H7 (cell line): ENCODE measurements around the gene SRBD1. TPM values are rescaled to one million over a fixed set of nuclear protein-coding genes. Genes with fewer than 3 reads are reported as not detected.

ENCODE experiments used
- DNase-seq: peaks from one replicate; pipeline ENCODE4 v3.0.0; 2012
- H3K27me3 ChIP-seq: 2 replicates; pipeline ENCODE4 v1.6.0; 2011; ENCODE audit warnings: mild to moderate bottlenecking, low read length; ENCODE audit not compliant: control insufficient read depth, insufficient read depth
- H3K36me3 ChIP-seq: replicated peaks from 2 replicates; pipeline ENCODE4 v1.5.1; 2011; ENCODE audit warnings: low read length; ENCODE audit not compliant: control insufficient read depth, insufficient read depth
- H3K4me3 ChIP-seq: 2 replicates; pipeline ENCODE4 v1.5.1; 2011; ENCODE audit warnings: low read depth, mild to moderate bottlenecking, control low read depth, low read length, moderate library complexity; ENCODE audit not compliant: insufficient read depth
- total RNA-seq: library from RNA; depleted of rRNA; stranded (reverse); fragments of >200 nt; shearing (Covaris generic); gene quantifications from 2 replicates; pipeline ENCODE4 v1.2.3, GENCODE V29; 2014; rRNA removed

Gene SRBD1, protein sequence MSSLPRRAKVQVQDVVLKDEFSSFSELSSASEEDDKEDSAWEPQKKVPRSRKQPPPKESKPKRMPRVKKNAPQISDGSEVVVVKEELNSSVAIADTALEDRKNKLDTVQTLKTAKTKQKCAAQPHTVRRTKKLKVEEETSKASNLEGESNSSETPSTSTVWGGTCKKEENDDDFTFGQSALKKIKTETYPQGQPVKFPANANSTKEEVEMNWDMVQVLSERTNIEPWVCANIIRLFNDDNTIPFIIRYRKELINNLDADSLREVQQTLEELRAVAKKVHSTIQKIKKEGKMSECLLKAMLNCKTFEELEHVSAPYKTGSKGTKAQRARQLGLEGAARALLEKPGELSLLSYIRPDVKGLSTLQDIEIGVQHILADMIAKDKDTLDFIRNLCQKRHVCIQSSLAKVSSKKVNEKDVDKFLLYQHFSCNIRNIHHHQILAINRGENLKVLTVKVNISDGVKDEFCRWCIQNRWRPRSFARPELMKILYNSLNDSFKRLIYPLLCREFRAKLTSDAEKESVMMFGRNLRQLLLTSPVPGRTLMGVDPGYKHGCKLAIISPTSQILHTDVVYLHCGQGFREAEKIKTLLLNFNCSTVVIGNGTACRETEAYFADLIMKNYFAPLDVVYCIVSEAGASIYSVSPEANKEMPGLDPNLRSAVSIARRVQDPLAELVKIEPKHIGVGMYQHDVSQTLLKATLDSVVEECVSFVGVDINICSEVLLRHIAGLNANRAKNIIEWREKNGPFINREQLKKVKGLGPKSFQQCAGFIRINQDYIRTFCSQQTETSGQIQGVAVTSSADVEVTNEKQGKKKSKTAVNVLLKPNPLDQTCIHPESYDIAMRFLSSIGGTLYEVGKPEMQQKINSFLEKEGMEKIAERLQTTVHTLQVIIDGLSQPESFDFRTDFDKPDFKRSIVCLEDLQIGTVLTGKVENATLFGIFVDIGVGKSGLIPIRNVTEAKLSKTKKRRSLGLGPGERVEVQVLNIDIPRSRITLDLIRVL
- total RNA-seq = 22.2 and 24.1 TPM in 2 replicates

DNA sequence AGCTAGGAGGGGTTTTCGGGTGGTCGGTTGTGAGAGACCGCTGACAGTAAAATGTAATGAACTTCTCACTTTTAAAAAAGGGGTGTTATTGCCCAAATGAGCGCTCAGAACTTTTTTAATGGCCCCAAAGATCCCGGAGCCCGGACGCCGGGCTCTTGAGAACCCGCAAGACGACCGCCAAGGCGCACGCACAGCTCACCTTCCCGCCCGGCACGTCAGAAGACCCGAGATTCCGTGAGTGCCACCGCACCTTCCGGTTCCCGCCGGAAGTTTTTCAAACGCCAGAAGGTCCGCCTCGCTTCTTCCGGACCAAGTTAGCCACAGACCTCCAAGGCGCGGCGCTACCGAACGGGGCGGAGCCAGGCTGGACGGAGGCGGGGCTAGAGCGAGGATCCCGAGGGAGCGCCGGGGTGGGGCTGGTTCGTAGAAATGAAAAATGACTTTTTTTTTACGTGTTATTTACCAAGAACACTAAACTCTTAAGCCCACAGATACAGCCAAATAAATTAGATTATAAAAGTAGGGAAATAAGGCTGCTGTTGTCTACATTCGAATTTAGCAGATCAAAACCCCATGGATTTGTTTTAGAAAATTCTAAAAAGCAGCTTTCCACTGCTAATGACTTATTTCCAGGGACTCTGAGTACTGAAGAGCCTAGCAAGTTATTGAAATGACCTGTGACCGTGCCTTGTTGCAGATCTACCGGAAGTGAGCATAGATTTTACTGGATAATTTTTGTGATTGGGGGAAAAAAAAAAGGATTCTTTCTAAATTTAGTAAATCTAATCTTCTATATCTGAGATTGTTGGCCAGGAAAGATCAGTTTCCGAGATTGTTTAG lies at the start of gene SRBD1:
TSS of gene SRBD1 (minus strand) at position 248 of the 840 bp plus-strand sequence. CDS start 5,826 bp downstream, outside the sequence.
- peak; percentile 86 for DNase-seq
- Histone ChIP-seq H3K4me3 (peak within 1 kb of the TSS; percentile 83), H3K27me3 (no peaks in the 10 kb centered on the region), H3K36me3 (no peaks in the 10 kb centered on the region)

DNA sequence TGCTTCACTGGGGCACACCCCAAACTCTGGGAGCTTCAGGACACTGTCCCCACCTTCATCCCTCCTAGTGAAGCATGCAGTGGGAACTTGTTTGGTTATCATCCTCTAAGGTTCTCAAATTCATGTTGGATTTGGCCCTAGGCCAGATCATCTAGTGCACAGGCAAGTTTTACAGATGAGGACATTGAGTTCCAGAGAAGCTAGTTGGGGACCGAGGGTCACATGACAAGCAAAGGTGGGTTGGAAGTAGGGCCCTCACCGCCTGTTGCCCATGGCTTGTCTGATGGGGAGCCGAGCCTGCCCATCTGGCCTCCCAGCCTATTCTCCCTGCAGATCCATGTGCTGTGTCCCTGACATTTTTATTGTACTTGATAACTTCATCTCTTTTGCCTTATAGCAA lies 43.2 kb upstream of the SRBD1 start:
- no peak for DNase-seq
- Histone ChIP-seq H3K36me3 (no peaks in the 10 kb centered on the region), H3K27me3 (peaks cover 44% of the 10 kb centered on the region), H3K4me3 (no peak overlapping the region)

DNA sequence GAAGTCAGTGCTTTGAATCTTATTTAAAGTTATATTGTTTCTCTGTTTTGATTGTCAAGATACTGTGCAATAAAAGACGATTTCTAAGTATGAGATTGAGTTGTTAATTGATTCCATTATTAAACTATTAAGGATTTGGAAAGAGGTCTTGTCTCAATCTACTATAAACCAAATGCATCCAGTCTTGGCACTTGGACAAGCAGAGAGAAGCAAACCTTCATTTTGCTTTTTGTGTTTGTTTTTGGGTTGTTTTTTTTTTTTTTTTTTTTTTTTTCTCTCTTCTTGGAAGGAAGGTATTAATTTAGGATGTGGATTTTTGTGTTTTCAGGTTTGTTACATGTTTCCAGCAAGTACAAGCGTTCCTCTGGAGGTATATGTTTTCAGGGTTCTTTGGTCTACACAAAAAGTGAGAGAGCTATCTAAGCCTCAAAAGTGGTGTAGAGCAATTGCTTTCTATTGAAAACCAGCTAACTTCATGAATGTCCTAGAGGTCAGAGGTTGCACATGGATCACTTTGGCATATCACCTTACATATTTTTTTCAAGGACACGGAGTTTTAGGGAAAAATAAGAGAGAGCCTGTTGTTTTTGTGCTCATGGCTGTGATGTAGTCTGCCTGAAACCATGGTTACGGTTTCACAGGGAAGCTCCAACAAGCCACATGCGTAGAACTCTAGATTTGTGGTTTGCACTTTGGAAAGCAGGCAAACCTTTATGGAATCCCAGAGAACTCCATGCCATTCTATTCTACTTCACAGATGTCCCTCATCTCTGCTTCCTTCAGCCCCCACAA lies 42.3 kb upstream of the SRBD1 start:
- DNase-seq = no peak
- no peak overlapping the region for H3K4me3 ChIP-seq
- H3K27me3 ChIP-seq = peaks cover 53% of the 10 kb centered on the region
- H3K36me3 ChIP-seq = no peaks in the 10 kb centered on the region

DNA sequence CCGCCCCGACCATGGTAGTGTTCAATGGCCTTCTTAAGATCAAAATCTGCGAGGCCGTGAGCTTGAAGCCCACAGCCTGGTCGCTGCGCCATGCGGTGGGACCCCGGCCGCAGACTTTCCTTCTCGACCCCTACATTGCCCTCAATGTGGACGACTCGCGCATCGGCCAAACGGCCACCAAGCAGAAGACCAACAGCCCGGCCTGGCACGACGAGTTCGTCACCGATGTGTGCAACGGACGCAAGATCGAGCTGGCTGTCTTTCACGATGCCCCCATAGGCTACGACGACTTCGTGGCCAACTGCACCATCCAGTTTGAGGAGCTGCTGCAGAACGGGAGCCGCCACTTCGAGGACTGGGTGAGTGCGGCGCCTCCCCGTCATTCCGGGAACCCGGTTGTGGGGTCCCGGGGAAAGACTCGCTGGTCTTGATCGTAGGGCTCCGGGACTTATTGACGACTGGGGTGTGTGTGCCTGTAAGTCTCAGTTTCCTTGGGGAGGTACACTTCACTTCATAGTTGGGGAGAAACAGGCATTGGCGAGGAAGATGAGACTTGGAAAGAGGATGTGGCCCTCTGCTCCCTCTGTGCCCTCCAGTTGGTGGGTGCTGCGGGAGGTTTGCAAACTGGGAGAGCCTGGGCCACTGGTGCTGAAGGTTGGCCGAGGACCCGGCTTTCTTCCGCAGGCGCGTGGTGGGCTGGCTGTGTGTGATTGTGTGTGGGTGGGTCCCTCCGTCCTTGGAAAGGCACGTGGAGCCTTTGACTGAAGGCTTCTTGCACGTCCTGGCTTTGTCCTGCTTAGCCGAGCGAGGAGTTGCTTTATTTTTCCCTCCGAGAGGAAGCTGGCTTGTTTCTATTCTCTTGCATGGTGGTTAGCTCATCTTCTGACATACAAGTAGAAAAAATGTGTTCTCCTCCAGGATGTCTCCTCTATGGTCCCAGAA lies 41.3 kb upstream of the SRBD1 start:
- peaks cover 61% of the 10 kb centered on the region for H3K27me3 ChIP-seq
- DNase-seq = peak; percentile 67

DNA sequence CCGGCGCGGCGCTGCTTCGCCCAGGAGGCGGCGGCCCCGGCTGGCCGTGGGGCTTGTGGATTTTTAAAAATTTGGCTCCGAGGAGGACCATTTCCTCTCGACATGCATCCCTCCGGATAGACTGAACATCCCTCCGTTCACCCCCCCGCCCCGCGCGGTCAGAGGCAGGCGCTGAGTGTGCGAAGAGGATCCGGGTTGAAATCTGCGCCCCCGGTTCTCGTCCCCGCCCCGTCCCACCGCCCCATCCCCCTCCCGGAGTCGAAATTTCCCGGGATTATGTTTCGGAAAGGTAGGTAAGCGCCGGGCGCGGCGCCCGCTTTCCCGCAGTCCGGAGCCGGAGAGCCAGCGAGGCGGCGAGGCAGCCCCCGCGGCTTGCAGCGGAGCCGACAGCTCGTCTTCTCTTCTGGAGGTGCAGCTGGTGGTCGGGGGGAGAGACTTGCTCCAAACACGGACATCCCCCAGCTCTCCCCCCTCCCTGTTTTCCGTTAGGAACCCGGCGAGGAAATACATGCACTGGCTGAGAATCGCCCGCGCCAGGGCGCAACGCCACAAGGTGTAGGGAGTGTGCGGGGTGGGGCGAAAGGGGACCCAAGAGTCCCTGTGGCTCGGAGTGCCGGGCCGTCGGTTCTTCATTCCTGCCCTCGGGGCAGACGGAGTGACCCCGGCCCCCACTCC lies 40.5 kb upstream of the SRBD1 start, which contains the start of gene PRKCE:
TSS of gene PRKCE (plus strand) at position 261 of the 675 bp plus-strand sequence.
- Histone ChIP-seq H3K36me3 (no peaks in the 10 kb centered on the region), H3K27me3 (peaks cover 62% of the 10 kb centered on the region), H3K4me3 (peak within 1 kb of the TSS; percentile 63)
- peak; percentile 80 for DNase-seq

More for the DNA sequence above, 41.3 kb upstream of the SRBD1 start:
- Histone ChIP-seq H3K36me3 (no peaks in the 10 kb centered on the region), H3K4me3 (peak overlapping the region; percentile 63)

DNA sequence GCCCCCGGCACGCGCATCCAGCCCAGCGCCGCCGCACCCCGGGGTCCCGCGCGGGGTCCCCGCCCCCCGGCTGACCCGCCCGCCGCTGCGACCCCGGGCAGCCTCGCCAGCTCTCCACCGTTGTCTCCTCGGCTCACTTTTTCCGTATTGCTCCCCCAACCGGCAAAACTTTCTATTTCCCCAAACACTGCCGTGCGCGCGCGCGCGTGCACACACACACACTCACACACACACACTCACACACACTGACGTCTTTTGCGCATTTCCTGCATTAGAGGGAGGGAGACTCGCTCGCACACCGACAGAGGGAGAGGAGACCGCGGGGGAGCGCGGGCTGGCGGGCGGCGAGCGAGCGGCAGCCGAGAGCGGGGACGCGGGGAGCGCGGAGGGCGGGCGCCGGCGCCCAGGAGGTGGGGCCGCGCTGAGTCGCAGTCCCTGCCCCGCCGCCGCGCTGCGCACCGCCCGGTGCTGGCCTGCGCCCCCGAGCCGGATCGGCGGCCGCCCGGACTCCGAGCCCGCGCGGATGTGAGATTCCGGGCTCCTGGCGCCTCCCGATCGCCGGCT lies 39.9 kb upstream of the SRBD1 start:
- peak overlapping the region; percentile 63 for H3K4me3 ChIP-seq
- peaks cover 62% of the 10 kb centered on the region for H3K27me3 ChIP-seq
- peak; percentile 91 for DNase-seq
- no peaks in the 10 kb centered on the region for H3K36me3 ChIP-seq

DNA sequence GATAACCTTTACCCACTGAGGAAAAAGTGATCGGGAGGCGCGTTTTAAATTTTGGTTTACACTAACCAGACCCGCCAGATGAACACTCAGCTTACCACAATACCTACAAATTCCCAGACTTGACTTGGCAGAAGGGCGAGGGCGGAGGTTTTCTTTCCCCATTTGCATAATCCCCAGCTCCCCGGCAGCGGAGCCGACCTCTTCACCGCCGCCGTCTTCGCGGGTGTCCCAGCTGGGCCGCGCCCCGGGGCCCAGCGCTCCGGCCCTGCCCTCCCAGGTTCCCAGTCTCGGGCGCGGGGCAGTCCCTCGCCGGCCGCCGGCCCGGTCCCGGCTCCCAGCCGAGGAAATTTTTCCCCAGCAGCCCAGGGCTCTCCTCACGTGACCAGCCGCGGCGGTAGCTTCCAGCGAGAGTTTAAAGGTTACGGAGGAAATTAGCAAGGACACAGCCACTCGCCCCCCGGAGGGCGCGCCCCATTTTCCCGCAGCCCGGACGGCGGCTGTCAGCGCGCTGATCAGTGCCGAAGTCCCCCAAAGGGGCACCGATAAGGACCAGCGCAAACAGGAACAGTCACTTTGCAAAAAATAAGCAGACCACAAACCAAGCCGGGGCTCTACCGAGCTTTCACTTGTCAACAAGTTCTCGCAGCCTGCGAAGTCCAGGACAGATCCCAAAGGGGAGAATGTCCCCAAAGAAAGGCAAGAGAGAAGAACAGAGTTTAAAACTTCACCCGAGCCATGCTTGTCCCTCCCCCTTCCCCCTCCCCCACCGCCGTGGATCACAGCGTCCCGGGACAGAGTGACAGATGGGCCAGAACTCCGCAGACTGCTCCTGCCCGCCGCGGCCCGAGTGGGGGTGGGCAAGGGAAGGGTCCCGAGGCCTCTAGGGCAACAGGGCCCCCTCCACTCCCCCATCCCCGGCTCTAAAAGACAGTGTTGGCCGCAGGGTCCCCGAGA lies 39.1 kb upstream of the SRBD1 start:
- DNase-seq = peak; percentile 82
- Histone ChIP-seq H3K27me3 (peaks cover 62% of the 10 kb centered on the region), H3K4me3 (peak overlapping the region; percentile 63), H3K36me3 (no peaks in the 10 kb centered on the region)

DNA sequence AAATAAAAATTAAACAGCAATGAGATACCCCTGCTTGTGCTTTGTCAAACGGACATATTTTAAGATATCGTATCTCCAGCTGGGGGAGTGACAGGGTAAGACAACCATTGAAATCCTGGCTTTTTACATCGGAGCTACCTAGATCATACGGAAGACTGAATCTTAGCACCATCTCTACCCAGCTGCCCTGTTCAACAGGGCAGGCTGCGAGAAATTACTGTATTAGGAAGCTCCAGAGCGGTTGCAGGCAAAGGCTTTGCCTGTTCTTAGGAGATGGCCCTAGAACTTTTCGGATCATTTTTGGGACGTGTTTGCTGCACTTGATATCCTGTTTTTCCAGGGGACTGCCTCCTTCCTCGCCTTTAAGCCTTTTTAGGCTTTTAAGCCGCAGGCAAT lies 38.4 kb upstream of the SRBD1 start:
- peak; percentile 35 for DNase-seq
- Histone ChIP-seq H3K36me3 (no peaks in the 10 kb centered on the region), H3K4me3 (peak overlapping the region; percentile 63), H3K27me3 (peaks cover 60% of the 10 kb centered on the region)

DNA sequence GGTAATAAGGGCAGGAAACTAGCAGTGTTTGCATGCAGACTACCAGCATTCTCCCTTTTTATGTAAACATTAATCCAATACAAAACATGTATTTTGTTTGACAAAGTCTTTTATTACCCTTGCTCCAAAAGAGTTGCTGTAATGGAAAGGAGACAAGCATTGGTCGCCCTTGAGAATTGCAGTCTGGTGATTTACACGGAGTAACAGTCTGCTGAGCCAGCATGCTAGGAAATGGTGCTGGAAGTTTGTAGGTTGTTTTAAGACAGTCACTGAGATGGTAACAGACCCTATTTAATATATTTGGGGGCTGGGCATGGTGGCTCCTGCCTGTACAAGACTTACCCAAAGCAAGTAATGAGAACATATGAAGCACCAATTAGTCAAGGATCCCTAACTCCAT lies 37.6 kb upstream of the SRBD1 start:
- H3K4me3 ChIP-seq = no peak overlapping the region
- peaks cover 55% of the 10 kb centered on the region for H3K27me3 ChIP-seq
- no peaks in the 10 kb centered on the region for H3K36me3 ChIP-seq
- no peak for DNase-seq

DNA sequence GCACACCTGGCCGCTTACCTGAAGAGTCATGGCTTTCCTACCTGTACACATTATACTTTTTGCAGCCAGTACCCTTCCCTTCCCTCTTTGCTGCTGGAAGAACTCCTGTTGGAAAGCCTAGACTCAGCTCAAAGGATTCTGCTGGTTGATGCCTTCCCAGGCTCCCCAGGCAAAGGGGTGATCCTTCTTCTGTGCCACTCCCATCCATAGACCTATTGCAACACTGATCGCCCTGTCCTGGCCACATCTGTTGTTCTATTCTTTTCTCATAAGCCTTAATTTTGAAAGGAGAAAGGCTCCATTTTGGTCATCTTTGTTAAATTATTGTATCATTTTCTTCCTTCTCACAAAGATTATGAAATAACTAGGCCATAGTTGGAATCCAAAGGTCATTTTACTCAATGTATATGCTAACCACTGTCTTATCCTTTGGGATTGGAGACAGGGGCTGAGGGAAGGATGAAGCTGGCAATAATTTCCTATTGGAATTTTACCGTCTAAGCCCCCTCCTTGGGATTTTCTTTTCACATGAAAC lies 37.0 kb upstream of the SRBD1 start:
- DNase-seq = no peak
- Histone ChIP-seq H3K36me3 (no peaks in the 10 kb centered on the region), H3K27me3 (peaks cover 53% of the 10 kb centered on the region)

DNA sequence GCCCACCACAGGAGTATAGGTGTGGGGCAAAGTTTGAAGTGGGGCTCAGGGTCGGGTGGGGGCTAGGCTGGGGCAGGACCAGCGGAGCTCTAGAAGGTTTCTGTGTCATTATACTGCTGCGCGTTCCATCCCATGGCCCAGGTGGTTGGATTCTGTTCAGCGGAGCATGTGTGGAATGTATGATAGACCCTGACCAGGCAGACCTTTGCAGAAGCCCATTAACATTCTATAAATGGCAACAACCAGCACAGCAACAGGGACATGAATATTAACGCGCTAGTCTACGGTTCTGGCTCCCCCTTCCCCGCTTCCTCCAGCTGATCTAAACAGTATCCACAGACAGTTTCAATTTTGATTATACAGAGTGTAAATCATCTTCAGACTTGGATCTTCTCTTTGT lies 36.3 kb upstream of the SRBD1 start:
- no peak for DNase-seq
- Histone ChIP-seq H3K27me3 (peaks cover 52% of the 10 kb centered on the region), H3K4me3 (no peak overlapping the region), H3K36me3 (no peaks in the 10 kb centered on the region)

More for the DNA sequence above, 37.0 kb upstream of the SRBD1 start:
- H3K4me3 ChIP-seq = no peak overlapping the region
